Neural cell (in vitro differentiated cells): ENCODE measurements around the gene IRF2BP1.

Source experiments
- CTCF ChIP-seq: fragments of 450-650 bp; IDR thresholded peaks from 2 replicates; pipeline ENCODE4 v1.5.1; 2014; ENCODE audit warnings: antibody characterized with exemption, mild to moderate bottlenecking, moderate library complexity; ENCODE audit not compliant: poor library complexity, severe bottlenecking
- MXI1 ChIP-seq: fragments of 450-650 bp; conservative IDR thresholded peaks from 2 replicates; pipeline ENCODE4 v1.6.1; 2014; ENCODE audit warnings: antibody characterized with exemption, mild to moderate bottlenecking; ENCODE audit not compliant: poor library complexity, severe bottlenecking
- RAD21 ChIP-seq: fragments of 450-650 bp; conservative IDR thresholded peaks from 2 replicates; pipeline ENCODE4 v1.6.1; 2014; ENCODE audit warnings: antibody characterized with exemption, mild to moderate bottlenecking, moderate library complexity

GRCh38 chr19:45918721-45919120 is 32.8 kb upstream of the IRF2BP1 start:
- TF ChIP-seq CTCF (no peak), RAD21 (no peak), MXI1 (no peak)
